Fibroblast of lung (primary cell): Measurements from ENCODE around the gene AKR1B15. TPM values are rescaled to one million over a fixed set of nuclear protein-coding genes. Genes with fewer than 3 reads are reported as not detected.

Experiments used
- DNase-seq, 2 donors: peaks; one replicate each; pipeline versions ENCODE4 v3.0.0 to v3.0.0-alpha.2; 2010; ENCODE audit warnings: low read depth in 2 of 2
- H2AFZ ChIP-seq: 2 replicates; pipeline ENCODE4 v1.5.1; 2012; ENCODE audit warnings: low read length, control low read depth, inconsistent platforms
- H3K27ac ChIP-seq: 2 replicates; pipeline ENCODE4 v1.5.1; 2011; ENCODE audit warnings: low read length, control low read depth; ENCODE audit not compliant: insufficient read depth
- H3K27me3 ChIP-seq: 2 replicates; pipeline ENCODE4 v1.5.1; 2011; ENCODE audit warnings: mild to moderate bottlenecking, low read length; ENCODE audit not compliant: control insufficient read depth, insufficient read depth
- H3K36me3 ChIP-seq: 2 replicates; pipeline ENCODE4 v1.5.1; 2011; ENCODE audit warnings: low read length; ENCODE audit not compliant: control insufficient read depth, insufficient read depth
- H3K4me1 ChIP-seq: 2 replicates; pipeline ENCODE4 v1.5.1; 2011; ENCODE audit warnings: low read length; ENCODE audit not compliant: control insufficient read depth, insufficient read depth; ENCODE audit errors: extremely low read depth
- H3K4me2 ChIP-seq: 2 replicates; pipeline ENCODE4 v1.5.1; 2011; ENCODE audit warnings: low read length, control low read depth; ENCODE audit not compliant: insufficient read depth; ENCODE audit errors: extremely low read depth
- H3K4me3 ChIP-seq, 4 experiments: fragments of 200-600 bp in 1 of 4; sonication (generic) in 1 of 4; replicated peaks in 1 of 4; 2 replicates each; pipeline ENCODE4 v1.5.1; 2011 to 2016; ENCODE audit warnings: low read length in 4 of 4, low read depth in 3 of 4, mild to moderate bottlenecking in 3 of 4, control low read depth in 2 of 4, inconsistent platforms in 1 of 4, mixed read lengths in 1 of 4; ENCODE audit not compliant: insufficient read depth in 1 of 4; ENCODE audit errors: control extremely low read depth in 1 of 4
- H3K79me2 ChIP-seq: 2 replicates; pipeline ENCODE4 v1.5.1; 2012; ENCODE audit warnings: mild to moderate bottlenecking, low read length, inconsistent platforms; ENCODE audit not compliant: control insufficient read depth, insufficient read depth
- H3K9ac ChIP-seq: 2 replicates; pipeline ENCODE4 v1.5.1; 2011; ENCODE audit warnings: mild to moderate bottlenecking, low read length, control low read depth; ENCODE audit not compliant: insufficient read depth
- H3K9me3 ChIP-seq: 2 replicates; pipeline ENCODE4 v1.5.1; 2012; ENCODE audit warnings: low read depth, low read length; ENCODE audit not compliant: control insufficient read depth, insufficient read depth
- H4K20me1 ChIP-seq: 2 replicates; pipeline ENCODE4 v1.5.1; 2011; ENCODE audit warnings: low read length; ENCODE audit not compliant: control insufficient read depth, insufficient read depth; ENCODE audit errors: extremely low read depth
- CTCF ChIP-seq, 2 donors: IDR thresholded peaks in 1 of 2; conservative IDR thresholded peaks in 1 of 2; 1 replicate in 1 of 2; 2 replicates in 1 of 2; pipeline ENCODE4 v1.5.1; 2011 to 2012; ENCODE audit warnings: low read length in 2 of 2, control low read depth in 1 of 2, inconsistent platforms in 1 of 2, low read depth in 1 of 2, mild to moderate bottlenecking in 1 of 2
- EZH2 ChIP-seq: IDR thresholded peaks from 2 replicates; pipeline ENCODE4 v1.5.1; 2012; ENCODE audit warnings: low read length, control low read depth, mild to moderate bottlenecking; ENCODE audit errors: missing control alignments
- polyA plus RNA-seq, 2 donors: library from polyadenylated mRNA; depleted of rRNA in 1 of 2; stranded (reverse) in 1 of 2; unstranded in 1 of 2; fragments of >200 nt; gene quantifications; 2 replicates each; pipeline ENCODE4 v1.2.1, GENCODE V29; 2011 to 2012; ENCODE audit warnings: missing spikeins in 1 of 2
- total RNA-seq: library from RNA; depleted of rRNA; stranded (reverse); fragments of >200 nt; gene quantifications from 2 replicates; pipeline ENCODE4 v1.2.1, GENCODE V29; 2014

Gene AKR1B15
- total and polyA plus RNA-seq, 2 donors (not counting 1 experiment from before 2014, with no cell fraction given) = not detected

GRCh38 chr7:134611611-134612151 is 62.8 kb downstream of the AKR1B15 start:
- Histone ChIP-seq H3K27me3 (no peaks in the 10 kb centered on the region), H3K36me3 (no peaks in the 10 kb centered on the region), H2AFZ (no peak overlapping the region), H3K9ac (no peak overlapping the region), H3K9me3 (no peaks in the 10 kb centered on the region), H4K20me1 (no peaks in the 10 kb centered on the region), H3K4me2 (no peak overlapping the region), H3K4me1 (peaks cover 8% of the 10 kb centered on the region), H3K27ac (no peak overlapping the region), H3K79me2 (no peaks in the 10 kb centered on the region), H3K4me3 (no peak overlapping the region)
- TF ChIP-seq CTCF (conservative IDR thresholded peaks at IDR 0.05 in 1 of 2, IDR thresholded peaks at IDR 0.05 in 1 of 2; ENCODE audit: low read depth in 1 of 2, low read length in 2 of 2) = no peak
- no peak for TF ChIP-seq EZH2
- DNase-seq = no peak

- no peak for DNase-seq
- no peak overlapping the region for H3K9ac ChIP-seq
- H3K4me2 ChIP-seq = no peak overlapping the region
- H3K36me3 ChIP-seq = no peaks in the 10 kb centered on the region
- no peak overlapping the region for H3K4me3 ChIP-seq
- H3K27ac ChIP-seq = no peak overlapping the region
- peaks cover 8% of the 10 kb centered on the region for H3K4me1 ChIP-seq
- no peaks in the 10 kb centered on the region for H3K27me3 ChIP-seq
- H3K79me2 ChIP-seq = no peaks in the 10 kb centered on the region
- TF ChIP-seq CTCF (conservative IDR thresholded peaks at IDR 0.05 in 1 of 2, IDR thresholded peaks at IDR 0.05 in 1 of 2; ENCODE audit: low read depth in 1 of 2, low read length in 2 of 2) (no peak), EZH2 (no peak)
- H2AFZ ChIP-seq = no peak overlapping the region
- no peaks in the 10 kb centered on the region for H4K20me1 ChIP-seq
- no peaks in the 10 kb centered on the region for H3K9me3 ChIP-seq
Observed at GRCh38 chr7:134612197-134612596, 63.3 kb downstream of the AKR1B15 start.

DNA sequence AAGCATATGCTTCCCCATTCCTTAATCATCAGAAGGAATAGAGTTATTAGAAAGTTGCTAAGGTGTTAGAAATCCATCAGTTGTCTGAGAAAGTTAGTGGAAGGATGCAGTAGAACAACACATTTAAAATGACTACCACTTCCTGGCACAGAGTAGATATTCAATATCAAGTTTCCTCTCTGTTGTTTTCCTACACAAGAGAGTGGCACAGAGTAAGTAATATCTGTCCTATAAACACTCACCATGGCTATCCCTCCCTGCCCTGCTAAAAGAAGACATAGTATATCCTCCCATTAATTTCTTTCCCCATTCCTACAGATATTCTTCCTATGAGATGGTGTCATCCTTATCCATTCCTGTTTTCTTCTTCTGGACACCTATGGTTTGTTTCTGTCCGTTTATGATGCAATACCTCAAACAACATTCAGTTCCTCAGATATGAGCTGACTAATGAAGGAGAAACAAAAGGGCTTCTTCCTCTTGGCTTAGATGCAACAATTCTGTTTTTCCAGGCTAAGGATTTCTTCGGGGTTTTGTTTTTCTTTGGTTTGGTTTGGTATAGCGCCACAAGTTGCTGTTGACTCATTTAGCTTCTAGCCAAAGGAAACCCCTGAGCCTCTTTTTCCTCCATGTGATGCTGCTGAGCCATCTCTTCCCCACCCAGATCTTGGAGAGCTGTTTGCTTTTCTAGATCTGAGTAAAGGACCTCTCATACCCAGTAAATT is 64.9 kb downstream of the AKR1B15 start:
- TF ChIP-seq CTCF (conservative IDR thresholded peaks at IDR 0.05 in 1 of 2, IDR thresholded peaks at IDR 0.05 in 1 of 2; ENCODE audit: low read depth in 1 of 2, low read length in 2 of 2) (no peak), EZH2 (no peak)
- DNase-seq = peak; percentile 97 to 99
- Histone ChIP-seq H3K9ac (no peak overlapping the region), H4K20me1 (no peaks in the 10 kb centered on the region), H3K27me3 (no peaks in the 10 kb centered on the region), H3K4me2 (peak overlapping the region; percentile 39), H3K27ac (peak overlapping the region; percentile 27), H3K4me1 (peaks cover 13% of the 10 kb centered on the region), H3K79me2 (no peaks in the 10 kb centered on the region), H3K36me3 (no peaks in the 10 kb centered on the region), H2AFZ (no peak overlapping the region), H3K4me3 (no peak overlapping the region), H3K9me3 (no peaks in the 10 kb centered on the region)
